ENCODE data around the gene PHF1.

DNA sequence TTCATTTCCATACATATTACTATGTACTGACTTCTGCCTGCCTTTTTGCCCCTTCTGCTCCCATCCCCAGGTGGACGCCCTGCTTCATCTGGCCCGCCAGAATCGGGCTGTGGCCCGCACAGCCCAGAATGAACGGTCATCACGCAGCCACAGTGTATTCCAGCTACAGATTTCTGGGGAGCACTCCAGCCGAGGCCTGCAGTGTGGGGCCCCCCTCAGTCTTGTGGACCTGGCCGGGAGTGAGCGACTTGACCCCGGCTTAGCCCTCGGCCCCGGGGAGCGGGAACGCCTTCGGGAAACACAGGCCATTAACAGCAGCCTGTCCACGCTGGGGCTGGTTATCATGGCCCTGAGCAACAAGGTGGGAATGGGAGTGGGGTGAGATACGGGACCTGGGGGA is 4.7 kb upstream of the PHF1 start:
- TF ChIP-seq, protein P1, sequence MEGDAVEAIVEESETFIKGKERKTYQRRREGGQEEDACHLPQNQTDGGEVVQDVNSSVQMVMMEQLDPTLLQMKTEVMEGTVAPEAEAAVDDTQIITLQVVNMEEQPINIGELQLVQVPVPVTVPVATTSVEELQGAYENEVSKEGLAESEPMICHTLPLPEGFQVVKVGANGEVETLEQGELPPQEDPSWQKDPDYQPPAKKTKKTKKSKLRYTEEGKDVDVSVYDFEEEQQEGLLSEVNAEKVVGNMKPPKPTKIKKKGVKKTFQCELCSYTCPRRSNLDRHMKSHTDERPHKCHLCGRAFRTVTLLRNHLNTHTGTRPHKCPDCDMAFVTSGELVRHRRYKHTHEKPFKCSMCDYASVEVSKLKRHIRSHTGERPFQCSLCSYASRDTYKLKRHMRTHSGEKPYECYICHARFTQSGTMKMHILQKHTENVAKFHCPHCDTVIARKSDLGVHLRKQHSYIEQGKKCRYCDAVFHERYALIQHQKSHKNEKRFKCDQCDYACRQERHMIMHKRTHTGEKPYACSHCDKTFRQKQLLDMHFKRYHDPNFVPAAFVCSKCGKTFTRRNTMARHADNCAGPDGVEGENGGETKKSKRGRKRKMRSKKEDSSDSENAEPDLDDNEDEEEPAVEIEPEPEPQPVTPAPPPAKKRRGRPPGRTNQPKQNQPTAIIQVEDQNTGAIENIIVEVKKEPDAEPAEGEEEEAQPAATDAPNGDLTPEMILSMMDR (conservative IDR thresholded peaks at IDR 0.05) = no peak
- no peak for TF ChIP-seq EZH2 (IDR thresholded peaks at IDR 0.05; ENCODE audit: low read depth)

Measured in PC-9 (cell line).